A549 treated with CORT108297 at 1 μM for 4 hours (cell line): Measurements from ENCODE around the gene SCAANT1. TPM values are rescaled to one million over a fixed set of nuclear protein-coding genes. Genes with fewer than 3 reads are reported as not detected.

Source experiments
- total RNA-seq: library from RNA; stranded (reverse); fragments of 200-300 nt; extraction: Qiagen RNA extraction; gene quantifications from 5 replicates; pipeline ENCODE4 v1.2.3, GENCODE V29; 2022

SCAANT1 gene
- total RNA-seq, result not detected in 5 replicates

GRCh38 chr3:63911873-63912767 is at the start of gene SCAANT1:
Gene SCAANT1, minus strand, starts transcription at chr3:63912383.

DNA sequence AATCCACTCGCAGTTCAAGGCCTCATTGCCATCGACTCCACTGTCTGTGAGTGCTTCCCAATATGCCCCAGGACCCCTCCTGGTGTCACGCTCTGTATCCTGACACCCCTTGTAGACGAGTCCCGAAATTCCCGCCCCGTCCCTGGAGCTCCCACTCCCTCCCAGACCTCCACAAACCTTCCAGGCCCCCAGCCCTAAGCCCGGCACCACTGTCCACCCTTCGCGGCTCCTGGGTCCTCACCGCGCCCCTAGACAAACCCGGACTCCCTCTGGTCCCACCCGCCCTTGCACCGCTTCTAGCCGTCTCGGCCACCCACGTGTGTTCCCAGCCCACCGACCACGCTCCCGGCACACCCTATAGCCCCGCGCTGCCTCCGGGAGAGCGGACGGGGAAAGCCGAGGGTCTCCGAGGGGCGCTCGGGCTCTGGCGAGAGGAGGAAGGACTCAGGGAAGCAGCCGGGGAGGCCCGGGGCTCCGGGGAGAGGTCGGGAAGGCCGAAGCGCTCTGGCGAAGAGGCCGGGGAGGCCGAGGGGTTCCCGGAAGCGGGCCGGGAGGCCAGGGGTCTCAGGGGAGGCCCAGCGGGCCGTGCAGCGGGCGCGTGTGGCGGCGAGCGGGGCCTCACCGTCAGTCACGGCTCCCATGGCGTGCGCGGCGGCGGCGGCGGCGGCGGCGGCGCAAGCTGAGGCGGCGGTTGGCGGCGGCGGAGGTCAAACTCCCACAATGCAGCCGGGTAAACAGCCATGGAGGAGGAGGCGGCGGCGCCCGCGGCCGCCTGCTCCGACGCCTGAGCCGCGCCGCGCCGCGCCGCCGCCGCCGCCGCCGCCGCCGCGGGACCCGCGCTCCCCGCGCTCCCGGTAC is 48.8 kb downstream of the SCAANT1 start, which contains the start of the genes ATXN7 and THOC7:
ATXN7 (plus strand) TSS at position 718 of the 858 bp plus-strand sequence. CDS start 48,732 bp downstream, outside the sequence.
THOC7 (minus strand) TSS at position 656 of the 858 bp plus-strand sequence; CDS start at position 641, 15 bp downstream.

Other genes starting within 250 kb of the SCAANT1 start
- gene C3orf49, start 93.1 kb downstream of the SCAANT1 start, total RNA-seq, result not detected in 5 replicates
- 56.6 to 70.8 TPM (median 57.2 TPM) in 5 replicates for gene THOC7, start 48.6 kb downstream of the SCAANT1 start, total RNA-seq
- gene ATXN7, start 48.5 kb downstream of the SCAANT1 start, total RNA-seq, result 2.9 to 5.4 TPM (median 5.0 TPM) in 5 replicates
- gene PSMD6, start 111.1 kb upstream of the SCAANT1 start, total RNA-seq, result 72.6 to 87.9 TPM (median 76.8 TPM) in 5 replicates